Embryonic facial prominence (tissue), 1 donor: ENCODE measurements around the gene NCL.

Source experiments
- DNase-seq: peaks from one replicate; pipeline ENCODE4 v3.0.0-alpha.2; 2016; ENCODE audit errors: extremely low spot score

The NCL gene, protein sequence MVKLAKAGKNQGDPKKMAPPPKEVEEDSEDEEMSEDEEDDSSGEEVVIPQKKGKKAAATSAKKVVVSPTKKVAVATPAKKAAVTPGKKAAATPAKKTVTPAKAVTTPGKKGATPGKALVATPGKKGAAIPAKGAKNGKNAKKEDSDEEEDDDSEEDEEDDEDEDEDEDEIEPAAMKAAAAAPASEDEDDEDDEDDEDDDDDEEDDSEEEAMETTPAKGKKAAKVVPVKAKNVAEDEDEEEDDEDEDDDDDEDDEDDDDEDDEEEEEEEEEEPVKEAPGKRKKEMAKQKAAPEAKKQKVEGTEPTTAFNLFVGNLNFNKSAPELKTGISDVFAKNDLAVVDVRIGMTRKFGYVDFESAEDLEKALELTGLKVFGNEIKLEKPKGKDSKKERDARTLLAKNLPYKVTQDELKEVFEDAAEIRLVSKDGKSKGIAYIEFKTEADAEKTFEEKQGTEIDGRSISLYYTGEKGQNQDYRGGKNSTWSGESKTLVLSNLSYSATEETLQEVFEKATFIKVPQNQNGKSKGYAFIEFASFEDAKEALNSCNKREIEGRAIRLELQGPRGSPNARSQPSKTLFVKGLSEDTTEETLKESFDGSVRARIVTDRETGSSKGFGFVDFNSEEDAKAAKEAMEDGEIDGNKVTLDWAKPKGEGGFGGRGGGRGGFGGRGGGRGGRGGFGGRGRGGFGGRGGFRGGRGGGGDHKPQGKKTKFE

GRCh38 chr2:231463698-231464575, at the start of gene NCL:
NCL (minus strand) TSS chr2:231464484; CDS start chr2:231464353, 131 bp downstream.
- peak; percentile 94 for DNase-seq

GRCh38 chr2:231513746-231514224, 49.5 kb upstream of the NCL start:
- DNase-seq: no peak

GRCh38 chr2:231512222-231512621, 47.9 kb upstream of the NCL start:
- no peak for DNase-seq

DNA sequence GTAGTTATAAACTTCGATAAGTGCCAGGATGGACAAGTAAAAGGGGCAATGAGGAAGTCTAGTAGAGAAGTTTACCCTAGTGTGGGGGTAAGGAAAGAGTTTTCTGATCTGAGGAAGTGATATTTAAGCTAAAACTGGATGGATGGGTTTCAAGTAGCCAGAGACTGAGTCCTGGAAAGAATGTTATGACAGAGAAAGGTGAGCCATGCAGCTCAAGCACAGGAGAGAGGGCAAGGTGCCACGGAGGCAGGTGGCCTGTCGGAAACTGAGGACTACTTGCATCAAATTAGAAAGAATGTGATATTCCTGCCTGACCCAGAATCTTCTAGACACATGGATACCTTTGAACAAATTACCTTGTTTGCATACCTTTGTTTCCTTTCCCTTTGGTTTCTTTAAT, 39.5 kb upstream of the NCL start:
- no peak for DNase-seq

DNA sequence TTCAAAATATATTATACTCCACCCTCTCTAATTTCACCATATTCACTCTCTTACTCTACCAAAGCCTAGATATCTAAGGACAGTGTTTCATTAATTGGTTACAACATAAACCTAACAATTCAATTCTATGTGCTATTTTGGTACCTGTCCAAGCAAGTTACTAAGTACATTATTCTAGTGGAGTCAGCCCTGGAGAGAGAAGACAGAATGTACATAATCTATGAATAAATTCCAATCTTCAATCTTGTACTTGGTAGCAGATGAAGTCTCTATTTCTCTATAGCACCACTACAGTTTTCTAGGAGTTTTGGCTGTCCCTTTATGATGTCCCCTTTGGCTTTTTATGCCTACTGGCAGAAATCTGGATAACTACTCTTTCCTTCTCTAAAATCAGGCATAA, 38.3 kb upstream of the NCL start:
- DNase-seq: no peak

DNA sequence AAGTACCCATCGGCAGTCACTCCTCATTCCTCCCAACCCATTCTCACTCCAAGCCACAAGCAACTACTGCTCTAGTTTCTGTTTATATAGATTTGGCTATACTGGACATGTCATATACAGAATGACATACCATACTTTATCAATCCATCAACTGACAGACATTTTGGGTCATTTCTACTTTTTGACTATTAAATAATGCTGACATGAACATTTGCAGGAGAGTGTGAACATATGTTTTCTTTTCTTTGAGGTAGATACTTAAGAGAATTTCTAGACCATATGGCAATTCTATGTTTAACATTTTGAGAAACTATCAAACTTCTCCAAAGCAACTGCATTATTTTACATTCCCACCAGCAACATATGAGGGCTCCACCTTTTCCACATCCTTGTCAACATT, 33.4 kb upstream of the NCL start:
- DNase-seq: no peak

DNA sequence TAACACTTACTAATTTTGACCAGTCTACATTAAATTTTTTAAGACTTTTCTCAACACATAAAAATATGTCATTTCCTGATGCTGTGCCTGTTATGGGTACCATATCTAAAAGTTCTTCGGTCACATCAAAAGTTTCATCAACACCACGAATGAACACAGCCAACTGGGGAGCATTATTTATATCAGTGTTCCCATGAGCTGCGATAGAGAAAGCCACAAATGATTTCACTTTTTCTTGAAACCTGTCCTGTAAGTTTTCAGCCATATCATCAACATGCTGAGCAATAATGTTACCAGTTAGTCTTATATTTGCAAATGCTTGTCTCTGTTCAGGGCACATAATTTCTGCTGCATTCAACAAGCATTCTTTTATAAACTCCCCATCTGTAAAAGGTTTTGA, 30.4 kb upstream of the NCL start:
- no peak for DNase-seq

- no peak for DNase-seq
These were observed 26.5 kb upstream of the NCL start for GRCh38 chr2:231490801-231491200.

GRCh38 chr2:231489990-231490389, 25.7 kb upstream of the NCL start:
- no peak for DNase-seq

DNA sequence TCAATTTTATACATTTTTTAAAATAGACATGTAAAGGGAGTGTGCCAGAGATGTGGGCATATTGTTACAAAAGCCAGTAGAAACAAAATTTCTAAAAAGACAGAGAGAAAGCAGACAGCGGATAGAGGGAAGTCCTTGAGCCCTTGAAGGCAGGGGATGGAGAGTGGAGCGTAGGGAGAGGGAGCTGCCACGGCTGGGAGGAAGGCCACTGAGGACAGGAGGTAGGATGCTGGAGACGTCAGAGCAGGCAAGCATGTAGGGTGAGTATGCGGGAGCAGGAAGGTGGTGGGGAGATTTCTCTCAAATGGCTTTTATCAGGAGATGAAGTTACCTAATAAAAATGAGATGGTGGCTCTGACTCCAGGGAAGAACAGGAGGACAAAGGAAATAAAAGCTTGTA, 24.0 kb upstream of the NCL start:
- no peak for DNase-seq

- no peak for DNase-seq
These were observed 22.7 kb upstream of the NCL start for GRCh38 chr2:231486851-231487596.

DNA sequence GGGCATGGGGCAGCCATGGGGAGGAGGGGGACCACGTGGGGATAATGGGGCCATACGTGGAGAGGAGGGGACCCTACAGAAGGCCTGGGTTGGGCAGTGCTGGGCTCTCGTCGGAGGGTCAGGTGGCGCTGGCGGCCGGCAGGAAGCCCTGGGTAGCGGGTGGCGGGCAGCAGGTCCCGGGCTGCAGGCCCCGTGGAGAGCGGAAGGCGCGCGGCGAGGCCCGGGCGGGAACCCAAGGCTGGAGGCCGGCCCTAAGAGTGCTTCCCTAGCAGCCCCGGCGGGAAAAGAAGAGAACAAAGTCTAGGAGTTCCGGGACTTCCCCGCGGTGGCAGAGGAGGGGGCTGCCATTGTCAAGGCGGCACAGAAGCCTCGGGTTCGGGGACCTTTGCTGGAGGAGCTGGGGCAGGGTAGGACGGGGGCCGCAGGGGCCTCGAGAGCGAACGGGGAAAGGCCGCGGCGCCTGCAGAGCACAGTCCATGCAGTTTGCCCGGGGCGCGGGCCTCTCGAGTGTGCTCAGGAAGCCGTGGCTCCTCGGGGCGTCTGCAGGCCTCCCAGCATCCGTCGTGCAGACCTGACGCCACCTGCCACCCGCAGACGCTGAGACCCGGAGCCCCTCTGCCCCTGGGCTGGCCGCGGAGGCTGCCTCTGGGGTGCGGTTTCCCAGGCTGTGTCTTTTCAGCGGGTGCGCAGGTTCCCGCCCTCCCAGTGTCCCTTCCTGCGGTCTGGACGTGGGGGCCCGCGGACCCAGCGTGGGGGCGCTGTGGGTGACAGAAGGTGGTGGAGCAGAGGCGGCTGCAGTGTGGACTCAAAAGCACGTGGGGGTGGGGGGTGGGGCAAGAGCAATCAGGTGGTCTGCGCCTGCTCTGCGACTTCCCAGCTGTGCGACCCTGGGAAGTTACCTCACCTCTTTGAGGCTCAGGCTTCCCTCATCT, 19.4 kb upstream of the NCL start:
- no peak for DNase-seq

DNA sequence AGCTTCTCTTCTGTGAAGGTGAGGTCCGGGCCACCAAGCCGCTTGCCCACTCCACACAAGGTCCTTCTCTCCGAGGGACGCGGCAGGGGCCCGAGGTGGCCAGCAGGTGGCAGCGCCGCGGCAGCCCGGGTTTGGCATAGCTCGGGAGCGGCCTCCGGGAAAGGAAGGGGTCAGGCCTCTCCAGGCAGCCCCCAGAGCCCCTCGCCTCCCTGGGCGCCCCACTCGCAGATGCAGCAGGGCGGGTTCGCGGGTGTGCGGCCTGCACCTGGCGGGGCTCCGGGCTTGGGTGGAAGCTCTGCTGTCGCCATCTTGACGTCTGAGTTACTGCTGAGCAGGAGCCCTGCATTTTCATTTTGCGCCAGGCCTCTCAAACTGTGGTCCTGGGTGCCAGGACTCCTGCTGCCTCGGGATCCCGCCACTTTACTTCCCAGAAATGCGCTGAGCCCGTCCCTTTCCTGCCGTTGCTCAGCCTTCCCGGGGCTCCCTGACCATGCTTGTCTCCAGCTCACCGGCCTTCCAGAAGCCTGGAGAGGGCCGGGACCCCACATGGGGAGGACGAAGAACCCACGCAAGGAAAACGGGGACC, 18.6 kb upstream of the NCL start:
- no peak for DNase-seq

DNA sequence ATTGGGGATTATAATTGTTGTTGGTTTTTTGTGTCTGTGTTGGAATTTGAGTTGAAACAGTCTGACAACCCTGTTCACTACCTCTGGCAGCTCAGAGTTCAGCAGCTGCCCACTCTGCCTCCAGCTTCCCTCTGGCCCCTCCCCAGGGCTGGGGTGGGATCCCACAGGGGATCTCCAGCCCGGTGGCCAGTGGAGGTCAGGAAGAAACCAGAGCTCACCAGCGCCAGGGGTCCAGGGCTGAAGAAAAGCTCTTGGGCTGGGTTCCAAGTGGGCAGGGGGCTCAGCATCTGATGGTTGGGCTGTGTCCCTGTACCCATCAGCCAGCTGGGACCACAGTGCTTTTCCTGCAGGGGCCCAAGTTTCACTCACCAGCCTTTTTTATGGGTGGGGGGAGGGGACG, 16.5 kb upstream of the NCL start:
- no peak for DNase-seq

- no peak for DNase-seq
These were observed 15.2 kb upstream of the NCL start for GRCh38 chr2:231479455-231479854.

GRCh38 chr2:231476920-231477319, 12.6 kb upstream of the NCL start:
- DNase-seq: no peak

DNA sequence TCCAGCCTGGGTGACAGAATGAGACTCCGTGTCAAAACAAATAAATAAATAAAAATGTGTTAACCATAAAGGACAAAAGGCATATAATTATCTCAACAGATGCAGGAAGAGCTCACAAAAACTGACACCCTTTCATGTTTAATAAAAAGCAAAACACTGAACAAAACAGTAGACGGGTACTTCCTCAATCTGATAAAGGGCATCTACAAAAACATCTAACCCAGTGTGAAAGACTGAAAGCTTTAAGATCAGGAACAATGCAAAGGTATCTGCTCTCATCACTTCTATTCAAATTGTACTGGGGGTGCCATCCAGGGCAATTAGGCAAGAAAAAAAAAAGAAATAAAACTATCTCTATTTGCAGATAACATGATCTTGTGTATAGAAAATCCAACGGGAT, 11.7 kb upstream of the NCL start:
- DNase-seq: no peak

- DNase-seq: no peak
These were observed 8.5 kb upstream of the NCL start for GRCh38 chr2:231472816-231473215.

DNA sequence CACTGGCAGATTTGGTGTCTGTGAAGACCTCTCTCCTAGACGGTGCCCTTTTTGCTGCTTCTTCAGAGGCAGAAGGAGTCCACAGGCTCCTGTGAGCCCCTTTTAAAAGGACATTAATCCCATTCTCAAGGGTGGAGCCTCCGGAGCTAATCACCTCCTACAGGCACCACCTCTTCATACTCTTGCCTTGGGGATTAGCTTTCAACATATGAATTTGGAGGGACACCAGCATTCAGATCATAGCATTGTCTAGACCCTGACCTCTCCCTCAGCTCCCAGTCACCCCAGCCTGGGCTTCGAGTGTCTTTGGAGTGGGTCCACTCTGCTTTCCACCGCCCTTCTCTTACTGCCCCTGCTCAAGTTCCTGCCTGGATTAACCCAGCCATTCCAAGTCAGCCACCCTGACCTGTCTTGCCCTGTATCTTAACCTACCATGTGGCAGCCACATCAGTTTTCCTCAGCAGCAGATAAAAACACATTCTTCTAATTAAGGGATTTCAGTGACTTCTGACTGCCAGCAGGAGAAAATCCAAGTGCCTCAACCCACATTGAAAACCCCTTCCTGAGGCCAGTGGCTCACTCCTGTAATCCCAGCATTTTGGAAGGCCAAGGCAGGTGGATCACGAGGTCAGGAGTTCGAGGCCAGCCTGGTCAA, 6.1 kb upstream of the NCL start:
- no peak for DNase-seq

GRCh38 chr2:231469583-231469950, 5.3 kb upstream of the NCL start:
- no peak for DNase-seq
